Transverse colon (tissue), 4 donors: Measurements from ENCODE around the gene MDFIC.

ENCODE experiments used
- CTCF ChIP-seq, 5 experiments: fragments of 200-600 bp in 3 of 5; fragments of 450-650 bp in 2 of 5; sonication (generic) in 3 of 5; IDR thresholded peaks; 1 replicate in 2 of 5; 2 replicates in 3 of 5; pipeline ENCODE4 v1.5.1; 2016 to 2017; ENCODE audit warnings: antibody characterized with exemption in 5 of 5, inconsistent platforms in 3 of 5, mild to moderate bottlenecking in 2 of 5, moderate library complexity in 1 of 5
- EP300 ChIP-seq: sonication (generic); formaldehyde crosslinking; IDR thresholded peaks from one replicate; pipeline ENCODE4 v1.6.1; 2017; ENCODE audit warnings: antibody characterized with exemption, low read depth
- POLR2A ChIP-seq: fragments of 450-650 bp; IDR thresholded peaks from one replicate; pipeline ENCODE4 v1.6.1; 2016; ENCODE audit warnings: antibody characterized with exemption, mild to moderate bottlenecking, moderate library complexity
- POLR2AphosphoS5 ChIP-seq, 3 donors: sonication (generic); formaldehyde crosslinking; IDR thresholded peaks; one replicate each; pipeline ENCODE4 v1.6.1; 2016; ENCODE audit warnings: antibody characterized with exemption in 3 of 3

- TF ChIP-seq CTCF (IDR thresholded peaks at IDR 0.05) (no peak), POLR2A (no peak), EP300 (no peak), POLR2AphosphoS5 (IDR thresholded peaks at IDR 0.05) (no peak)
These were observed 137.4 kb downstream of the MDFIC start for GRCh38 chr7:115059321-115059720.
